Endothelial cell of umbilical vein (primary cell): ENCODE measurements around the gene FAM20B. TPM values are rescaled to one million over a fixed set of nuclear protein-coding genes. Genes with fewer than 3 reads are reported as not detected.

Experiments used
- BruUV-seq: library from RNA; stranded (reverse); fragments of 400-500 nt; replicated peaks from 2 replicates; lab custom pipeline; 2021; lab: Mats Ljungman, UMichigan
- CTCF ChIA-PET: fragments of 300-600, 350-600 bp; sonication (Branson Sonifier 250); formaldehyde crosslinking; loops from one replicate; lab custom pipeline; 2021; ENCODE audit warnings: antibody characterized with exemption, inconsistent platforms; lab: Charles Lee
- POLR2A ChIA-PET: fragments of 300-600, 350-600 bp; sonication (Branson Sonifier 250); formaldehyde crosslinking; loops from one replicate; lab custom pipeline; 2021; ENCODE audit warnings: antibody characterized with exemption, inconsistent platforms; lab: Charles Lee
- DNase-seq: peaks from one replicate; pipeline ENCODE4 v3.0.0-alpha.2; 2011; ENCODE audit warnings: low read depth, low spot score
- FAIRE-seq: peaks from 2 replicates; lab custom pipeline; 2011; peaks lifted over from hg19 to GRCh38; lab: Jason Lieb, UNC
- H2AFZ ChIP-seq: 2 replicates; pipeline ENCODE4 v1.6.0; 2012; ENCODE audit warnings: low read depth, low read length, control low read depth, inconsistent platforms
- H3K27ac ChIP-seq: 2 replicates; pipeline ENCODE4 v1.5.1; 2011; ENCODE audit warnings: low read depth, mild to moderate bottlenecking, control low read depth, low read length, moderate library complexity; ENCODE audit not compliant: insufficient read depth
- H3K27me3 ChIP-seq, 2 experiments: 2 replicates each; pipeline versions ENCODE4 v1.6.0 to v1.6.1; 2011; ENCODE audit warnings: low read length in 2 of 2, mixed read lengths in 1 of 2; ENCODE audit not compliant: control insufficient read depth in 2 of 2, insufficient read depth in 2 of 2
- H3K36me3 ChIP-seq, 2 experiments: 2 replicates in 1 of 2; 3 replicates in 1 of 2; pipeline ENCODE4 v1.5.1; 2011; ENCODE audit warnings: low read length in 2 of 2, mild to moderate bottlenecking in 1 of 2, moderate library complexity in 1 of 2; ENCODE audit not compliant: control insufficient read depth in 2 of 2, insufficient read depth in 2 of 2; ENCODE audit errors: extremely low read depth in 1 of 2
- H3K4me1 ChIP-seq: 3 replicates; pipeline ENCODE4 v1.5.1; 2011; ENCODE audit warnings: mild to moderate bottlenecking, low read length; ENCODE audit not compliant: control insufficient read depth, insufficient read depth; ENCODE audit errors: extremely low read depth
- H3K4me2 ChIP-seq: 2 replicates; pipeline ENCODE4 v1.6.1; 2011; ENCODE audit warnings: low read length, control low read depth, mixed read lengths; ENCODE audit not compliant: insufficient read depth
- H3K4me3 ChIP-seq, 3 experiments: fragments of 200-600 bp in 1 of 3; sonication (generic), shearing (Covaris generic) in 1 of 3; replicated peaks in 1 of 3; 2 replicates each; pipeline ENCODE4 v1.5.1; 2011 to 2016; ENCODE audit warnings: control low read depth in 3 of 3, low read length in 3 of 3, mild to moderate bottlenecking in 2 of 3, inconsistent platforms in 1 of 3, low read depth in 1 of 3, moderate library complexity in 1 of 3; ENCODE audit not compliant: insufficient read depth in 1 of 3
- H3K79me2 ChIP-seq: 2 replicates; pipeline ENCODE4 v1.6.0; 2012; ENCODE audit warnings: low read length, inconsistent platforms; ENCODE audit not compliant: control insufficient read depth, insufficient read depth
- H3K9ac ChIP-seq: replicated peaks from 2 replicates; pipeline ENCODE3; 2011; ENCODE audit warnings: low read length, control low read depth; ENCODE audit not compliant: insufficient read depth; ENCODE audit errors: extremely low read depth
- H3K9me1 ChIP-seq: replicated peaks from 3 replicates; pipeline ENCODE4 v1.6.0; 2011; ENCODE audit warnings: mild to moderate bottlenecking, low read length; ENCODE audit not compliant: control insufficient read depth, insufficient read depth; ENCODE audit errors: extremely low read depth
- H3K9me3 ChIP-seq: replicated peaks from 2 replicates; pipeline ENCODE4 v1.5.1; 2012; ENCODE audit warnings: low read length, inconsistent platforms; ENCODE audit not compliant: control insufficient read depth, insufficient read depth
- H4K20me1 ChIP-seq: replicated peaks from 2 replicates; pipeline ENCODE3; 2011; ENCODE audit warnings: mild to moderate bottlenecking, low read length; ENCODE audit not compliant: control insufficient read depth, insufficient read depth; ENCODE audit errors: extremely low read depth
- EZH2 ChIP-seq: IDR thresholded peaks from 2 replicates; pipeline ENCODE4 v1.6.1; 2012; ENCODE audit warnings: borderline replicate concordance, low read depth, mild to moderate bottlenecking, moderate library complexity, low read length, inconsistent platforms; ENCODE audit not compliant: severe bottlenecking
- FOS ChIP-seq: IDR thresholded peaks from 2 replicates; pipeline ENCODE4 v1.6.1; 2011; ENCODE audit warnings: mild to moderate bottlenecking, low read length, moderate library complexity, borderline replicate concordance; ENCODE audit not compliant: insufficient read depth
- GATA2 ChIP-seq: IDR thresholded peaks from 2 replicates; pipeline ENCODE4 v1.7.0; 2011; ENCODE audit warnings: low read depth, mild to moderate bottlenecking, moderate library complexity, mixed read lengths, low read length; ENCODE audit not compliant: insufficient read length, insufficient read depth
- JUN ChIP-seq: IDR thresholded peaks from 2 replicates; pipeline ENCODE4 v1.6.1; 2011; ENCODE audit warnings: borderline replicate concordance, low read depth; ENCODE audit not compliant: insufficient read length, insufficient read depth
- MAX ChIP-seq: IDR thresholded peaks from 2 replicates; pipeline ENCODE4 v1.6.1; 2011; ENCODE audit not compliant: insufficient read depth, insufficient read length
- MYC ChIP-seq: IDR thresholded peaks from one replicate; pipeline ENCODE4 v1.6.1; 2011; ENCODE audit warnings: mild to moderate bottlenecking, low read depth, low read length
- POLR2A ChIP-seq: IDR thresholded peaks from 2 replicates; pipeline ENCODE4 v1.6.1; 2012; ENCODE audit warnings: low read depth, mild to moderate bottlenecking, control low read depth, low read length
- POLR2AphosphoS5 ChIP-seq: IDR thresholded peaks from 2 replicates; pipeline ENCODE4 v1.6.1; 2012; ENCODE audit warnings: low read depth, mild to moderate bottlenecking, control low read depth, low read length, moderate library complexity; ENCODE audit not compliant: insufficient read depth
- dilution Hi-C: fragments of 300-500 bp; cut with MboI; formaldehyde crosslinking; loops from one replicate; pipeline ENCODE4 v1.15.0; 2019; ENCODE audit warnings: low sequenced_read_pairs; ENCODE audit not compliant: extremely low pct_ligation_motif_present
- intact Hi-C: fragments of 100-400 bp; cut with micrococcal nuclease; formaldehyde crosslinking; loops from one replicate; pipeline ENCODE4 v1.10.0; 2022
- polyA plus RNA-seq, 4 experiments: library from polyadenylated mRNA; depleted of rRNA in 3 of 4; stranded (reverse) in 3 of 4; unstranded in 1 of 4; fragments of >200 nt; gene quantifications; 2 replicates each; pipeline versions ENCODE4 v1.2.1 to v1.2.3, GENCODE V29; 2011 to 2012; ENCODE audit warnings: missing spikeins in 1 of 4
- total RNA-seq: library from RNA; stranded (reverse); gene quantifications from 2 replicates; pipeline ENCODE4 v1.2.3, GENCODE V29; 2021

Gene FAM20B
- total and polyA plus RNA-seq, 2 donors (not counting 3 experiments of a cell fraction or from before 2014, with no cell fraction given) = 10.0 to 35.1 TPM

- dilution Hi-C loops = no loop called here
- CTCF ChIA-PET = no interaction called here
- FAIRE-seq = no peak
Measured at GRCh38 chr1:179030130-179030529, 4.4 kb downstream of the FAM20B start.

GRCh38 chr1:179030683-179031082, 5.0 kb downstream of the FAM20B start:
- dilution Hi-C loops = no loop called here
- no TSS peak for BruUV-seq

More at GRCh38 chr1:179030130-179030529, 4.4 kb downstream of the FAM20B start:
- Histone ChIP-seq H3K79me2 (peaks cover 53% of the 10 kb centered on the region), H2AFZ (no peak overlapping the region), H3K4me2 (no peak overlapping the region), H3K9me1 (no peaks in the 10 kb centered on the region), H3K4me3 (no peak overlapping the region), H3K4me1 (peaks cover 22% of the 10 kb centered on the region), H3K36me3 (no peaks in the 10 kb centered on the region), H3K27me3 (no peaks in the 10 kb centered on the region), H3K27ac (no peak overlapping the region), H3K9me3 (no peaks in the 10 kb centered on the region), H4K20me1 (no peaks in the 10 kb centered on the region), H3K9ac (no peak overlapping the region)
- TF ChIP-seq POLR2AphosphoS5 (no peak), MAX (no peak), EZH2 (no peak), FOS (no peak), MYC (no peak), JUN (no peak), GATA2 (no peak), POLR2A (no peak)
- no peak for DNase-seq
- BruUV-seq = no TSS peak
- POLR2A ChIA-PET = no interaction called here
- intact Hi-C loops = no loop called here

More at GRCh38 chr1:179030683-179031082, 5.0 kb downstream of the FAM20B start:
- H3K4me2 ChIP-seq = no peak overlapping the region
- H3K79me2 ChIP-seq = peaks cover 57% of the 10 kb centered on the region
- DNase-seq = no peak
- ChIA-PET POLR2A (no interaction called here), CTCF (no interaction called here)
- no peaks in the 10 kb centered on the region for H3K9me1 ChIP-seq
- no peak overlapping the region for H2AFZ ChIP-seq
- H3K4me1 ChIP-seq = peaks cover 19% of the 10 kb centered on the region
- no peak overlapping the region for H3K9ac ChIP-seq
- no peak for FAIRE-seq
- H3K36me3 ChIP-seq = no peaks in the 10 kb centered on the region
- H3K27ac ChIP-seq = no peak overlapping the region
- TF ChIP-seq GATA2 (no peak), FOS (no peak), JUN (no peak), POLR2A (no peak)
- intact Hi-C loops = no loop called here
- H3K27me3 ChIP-seq = no peaks in the 10 kb centered on the region
- H3K9me3 ChIP-seq = no peaks in the 10 kb centered on the region
- H4K20me1 ChIP-seq = no peaks in the 10 kb centered on the region
- no peak overlapping the region for H3K4me3 ChIP-seq
